Regular cardiac myocyte (primary cell): Measurements from ENCODE around the gene PGAP1. TPM values are rescaled to one million over a fixed set of nuclear protein-coding genes. Genes with fewer than 3 reads are reported as not detected.

ENCODE experiments used
- total RNA-seq: library from RNA; depleted of rRNA; stranded (reverse); fragments of >200 nt; gene quantifications from 2 replicates; pipeline ENCODE4 v1.2.3, GENCODE V29; 2014

The PGAP1 gene
- 5.2 and 11.0 TPM in 2 replicates for total RNA-seq

GRCh38 chr2:196926562-196927375 is at the start of gene PGAP1:
TSS of gene PGAP1 (minus strand) at chr2:196926707. CDS start at chr2:196926616, 91 bp downstream.

GRCh38 chr2:196809260-196809659 is 117.2 kb downstream of the PGAP1 start, which contains the start of gene C2orf66:
TSS of gene C2orf66 (minus strand) at chr2:196809355. CDS start at chr2:196809336, 19 bp downstream.

Other genes with a start within 250 kb of the PGAP1 start
- gene GTF3C3, start 127.0 kb downstream of the PGAP1 start, total RNA-seq = 42.0 and 45.9 TPM in 2 replicates
- gene C2orf66, start 117.4 kb downstream of the PGAP1 start, total RNA-seq = under 0.01 TPM in 1 of 2 replicates, not detected in the other